ENCODE results near the gene DCAF7. TPM values are rescaled to one million over a fixed set of nuclear protein-coding genes. Genes with fewer than 3 reads are reported as not detected.

DCAF7 gene
- polyA plus RNA-seq, 3 donors = 41.9 to 89.4 (median 58.1) TPM

DNA sequence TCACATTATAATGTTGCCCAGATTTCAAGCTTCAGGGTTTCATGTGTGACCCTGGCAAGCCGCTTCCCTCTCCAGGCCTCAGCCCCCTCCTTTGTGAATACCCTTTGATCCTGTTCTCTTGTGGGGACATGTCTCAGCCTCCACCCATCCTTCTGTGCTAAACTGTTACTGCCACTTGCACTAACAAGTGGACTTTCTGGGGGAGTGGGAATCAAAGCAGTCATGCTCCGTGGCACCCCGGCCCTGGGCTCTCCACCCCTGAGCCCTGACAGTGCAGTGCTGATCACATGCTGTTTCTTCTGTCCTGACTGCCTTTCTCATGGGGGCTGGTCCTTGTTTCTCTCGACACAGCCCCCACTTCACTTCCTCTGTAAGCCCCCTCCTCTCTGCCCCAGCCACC, 9.7 kb upstream of the DCAF7 start:
- peaks cover 0 to 6% (median 0%) of the 10 kb centered on the region in 7 donors for H3K9me3 Mint-ChIP-seq
- intact Hi-C loops (cut with micrococcal nuclease) = loop anchor here (10.0 kb wide), 2 partner anchors 86 to 96 kb away; partner anchors contain the start of gene CYB561 (in 1 of the 2)

DNA sequence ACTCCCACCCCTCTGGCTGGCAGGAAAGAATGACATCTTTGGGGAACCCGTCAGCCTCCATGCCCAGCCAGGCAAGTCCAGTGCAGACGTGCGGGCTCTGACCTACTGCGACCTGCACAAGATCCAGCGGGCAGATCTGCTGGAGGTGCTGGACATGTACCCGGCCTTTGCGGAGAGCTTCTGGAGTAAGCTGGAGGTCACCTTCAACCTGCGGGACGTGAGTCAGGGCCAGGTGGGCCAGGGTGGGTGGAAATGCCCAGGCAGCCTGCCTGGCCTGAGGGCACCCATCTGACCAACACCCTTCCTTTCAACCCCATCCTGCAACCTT, 8.1 kb upstream of the DCAF7 start:
- no peak for DNase-seq
- Mint-ChIP-seq H3K36me3 (no peaks in the 10 kb centered on the region), H3K27me3 (ENCODE audit: low read depth in 3 of 3) (peaks cover 24 to 32% (median 29%) of the 10 kb centered on the region in 3 donors), H3K27ac (no peak overlapping the region), H3K9me3 (peaks cover 0 to 6% (median 0%) of the 10 kb centered on the region in 7 donors), H3K4me3 (no peak overlapping the region), H3K4me1 (peaks cover 4% of the 10 kb centered on the region)
- Histone ChIP-seq H3K27me3 (ENCODE audit: control insufficient read depth in 2 of 2, insufficient read depth in 2 of 2, low read length in 2 of 2) (peaks cover 8 to 27% of the 10 kb centered on the region in 2 donors), H4K20me1 (ENCODE audit: insufficient read depth, low read length) (no peaks in the 10 kb centered on the region), H3K36me3 (replicated peaks in 1 of 2; ENCODE audit: control insufficient read depth in 1 of 2, insufficient read depth in 2 of 2, low read length in 2 of 2) (no peaks in the 10 kb centered on the region), H3K9me3 (replicated peaks in 1 of 2; ENCODE audit: control insufficient read depth in 1 of 2, insufficient read depth in 1 of 2, low read length in 2 of 2) (peaks cover 0 to 7% of the 10 kb centered on the region in 2 donors), H3K9ac (ENCODE audit: insufficient read depth, low read length, poor library complexity, severe bottlenecking) (no peak overlapping the region), H3K27ac (ENCODE audit: low read depth in 1 of 2, low read length in 2 of 2) (no peak overlapping the region), H3K4me2 (replicated peaks; ENCODE audit: extremely low read depth, low read length, poor library complexity, severe bottlenecking) (no peak overlapping the region), H3K4me3 (replicated peaks in 1 of 3; ENCODE audit: low read depth in 2 of 3, low read length in 3 of 3) (no peak overlapping the region), H3K79me2 (ENCODE audit: insufficient read depth, low read length) (no peaks in the 10 kb centered on the region), H2AFZ (ENCODE audit: insufficient read depth, low read depth, low read length, poor library complexity, severe bottlenecking) (no peak overlapping the region), H3K4me1 (ENCODE audit: control insufficient read depth in 1 of 2, insufficient read depth in 2 of 2, low read length in 2 of 2) (no peaks in the 10 kb centered on the region)
- TF ChIP-seq, protein P1, sequence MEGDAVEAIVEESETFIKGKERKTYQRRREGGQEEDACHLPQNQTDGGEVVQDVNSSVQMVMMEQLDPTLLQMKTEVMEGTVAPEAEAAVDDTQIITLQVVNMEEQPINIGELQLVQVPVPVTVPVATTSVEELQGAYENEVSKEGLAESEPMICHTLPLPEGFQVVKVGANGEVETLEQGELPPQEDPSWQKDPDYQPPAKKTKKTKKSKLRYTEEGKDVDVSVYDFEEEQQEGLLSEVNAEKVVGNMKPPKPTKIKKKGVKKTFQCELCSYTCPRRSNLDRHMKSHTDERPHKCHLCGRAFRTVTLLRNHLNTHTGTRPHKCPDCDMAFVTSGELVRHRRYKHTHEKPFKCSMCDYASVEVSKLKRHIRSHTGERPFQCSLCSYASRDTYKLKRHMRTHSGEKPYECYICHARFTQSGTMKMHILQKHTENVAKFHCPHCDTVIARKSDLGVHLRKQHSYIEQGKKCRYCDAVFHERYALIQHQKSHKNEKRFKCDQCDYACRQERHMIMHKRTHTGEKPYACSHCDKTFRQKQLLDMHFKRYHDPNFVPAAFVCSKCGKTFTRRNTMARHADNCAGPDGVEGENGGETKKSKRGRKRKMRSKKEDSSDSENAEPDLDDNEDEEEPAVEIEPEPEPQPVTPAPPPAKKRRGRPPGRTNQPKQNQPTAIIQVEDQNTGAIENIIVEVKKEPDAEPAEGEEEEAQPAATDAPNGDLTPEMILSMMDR (IDR thresholded peaks at IDR 0.05) = no peak
- intact Hi-C loops (cut with micrococcal nuclease) = loop anchor here (10.0 kb wide), 2 partner anchors 87 to 97 kb away; partner anchors contain the start of gene CYB561 (in 1 of the 2)
- WGBS (ENCODE audit: insufficient coverage) = 98% methylated on average over 7 of the region's 9 CpGs

More for the DNA sequence above, 9.7 kb upstream of the DCAF7 start:
- H3K9ac ChIP-seq (ENCODE audit: insufficient read depth, low read length, poor library complexity, severe bottlenecking) = no peak overlapping the region
- DNase-seq = no peak
- Mint-ChIP-seq H3K4me3 (no peak overlapping the region), H3K27me3 (ENCODE audit: low read depth in 3 of 3) (peaks cover 25 to 35% (median 32%) of the 10 kb centered on the region in 3 donors), H3K4me1 (peaks cover 4% of the 10 kb centered on the region), H3K27ac (no peak overlapping the region), H3K36me3 (no peaks in the 10 kb centered on the region)
- WGBS (ENCODE audit: insufficient coverage) = 54% methylated on average over 3 of the region's 4 CpGs
- H4K20me1 ChIP-seq (ENCODE audit: insufficient read depth, low read length) = no peaks in the 10 kb centered on the region
- no peak overlapping the region for H3K4me3 ChIP-seq (replicated peaks in 1 of 3; ENCODE audit: low read depth in 2 of 3, low read length in 3 of 3)
- no peaks in the 10 kb centered on the region for H3K36me3 ChIP-seq (replicated peaks in 1 of 2; ENCODE audit: control insufficient read depth in 1 of 2, insufficient read depth in 2 of 2, low read length in 2 of 2)
- H3K27ac ChIP-seq (ENCODE audit: low read depth in 1 of 2, low read length in 2 of 2) = no peak overlapping the region
- H3K4me1 ChIP-seq (ENCODE audit: control insufficient read depth in 1 of 2, insufficient read depth in 2 of 2, low read length in 2 of 2) = no peaks in the 10 kb centered on the region
- H3K27me3 ChIP-seq (ENCODE audit: control insufficient read depth in 2 of 2, insufficient read depth in 2 of 2, low read length in 2 of 2) = peaks cover 8 to 31% of the 10 kb centered on the region in 2 donors
- no peak overlapping the region for H3K4me2 ChIP-seq (replicated peaks; ENCODE audit: extremely low read depth, low read length, poor library complexity, severe bottlenecking)
- H2AFZ ChIP-seq (ENCODE audit: insufficient read depth, low read depth, low read length, poor library complexity, severe bottlenecking) = no peak overlapping the region
- H3K79me2 ChIP-seq (ENCODE audit: insufficient read depth, low read length) = no peaks in the 10 kb centered on the region
- TF ChIP-seq, protein P1 (IDR thresholded peaks at IDR 0.05) = no peak
- peaks cover 0 to 7% of the 10 kb centered on the region in 2 donors for H3K9me3 ChIP-seq (replicated peaks in 1 of 2; ENCODE audit: control insufficient read depth in 1 of 2, insufficient read depth in 1 of 2, low read length in 2 of 2)

All from CD14-positive monocyte (primary cell).